GM19240 (cell line): ENCODE measurements around the gene SRD5A1.

Experiments used
- DNase-seq: peaks from one replicate; pipeline ENCODE4 v3.0.0; 2011; ENCODE audit warnings: low spot score; ENCODE audit not compliant: insufficient read length

SRD5A1 gene

GRCh38 chr5:6683241-6683640 is 50.0 kb downstream of the SRD5A1 start:
- DNase-seq, result no peak

- no peak for DNase-seq
These were observed 50.8 kb downstream of the SRD5A1 start for GRCh38 chr5:6684075-6684474.

GRCh38 chr5:6686501-6686900 is 53.3 kb downstream of the SRD5A1 start:
- no peak for DNase-seq

GRCh38 chr5:6686915-6687409 is 53.7 kb downstream of the SRD5A1 start:
- DNase-seq, result no peak

GRCh38 chr5:6687505-6687904 is 54.3 kb downstream of the SRD5A1 start:
- no peak for DNase-seq

GRCh38 chr5:6692906-6693305 is 59.7 kb downstream of the SRD5A1 start:
- no peak for DNase-seq

- DNase-seq, result no peak
These were observed 65.5 kb downstream of the SRD5A1 start for GRCh38 chr5:6698696-6699095.

- DNase-seq, result no peak
These were observed 66.1 kb downstream of the SRD5A1 start for GRCh38 chr5:6699357-6699756.

- DNase-seq, result no peak
These were observed 66.9 kb downstream of the SRD5A1 start for GRCh38 chr5:6700074-6700684.

GRCh38 chr5:6700685-6701355 is 67.6 kb downstream of the SRD5A1 start:
- DNase-seq, result no peak

- no peak for DNase-seq
These were observed 68.3 kb downstream of the SRD5A1 start for GRCh38 chr5:6701491-6701890.

GRCh38 chr5:6702633-6703032 is 69.4 kb downstream of the SRD5A1 start:
- no peak for DNase-seq

GRCh38 chr5:6703806-6704205 is 70.6 kb downstream of the SRD5A1 start:
- no peak for DNase-seq

- no peak for DNase-seq
These were observed 71.2 kb downstream of the SRD5A1 start for GRCh38 chr5:6704361-6704851.

- DNase-seq, result no peak
These were observed 71.8 kb downstream of the SRD5A1 start for GRCh38 chr5:6705088-6705487.

- no peak for DNase-seq
These were observed 72.7 kb downstream of the SRD5A1 start for GRCh38 chr5:6705959-6706358.

- DNase-seq, result no peak
These were observed 74.6 kb downstream of the SRD5A1 start for GRCh38 chr5:6707852-6708251.

- DNase-seq, result no peak
These were observed 75.6 kb downstream of the SRD5A1 start for GRCh38 chr5:6708814-6709213.

GRCh38 chr5:6710070-6710469 is 76.8 kb downstream of the SRD5A1 start:
- DNase-seq, result no peak

GRCh38 chr5:6710551-6711318 is 77.5 kb downstream of the SRD5A1 start:
- no peak for DNase-seq

GRCh38 chr5:6711409-6712141 is 78.3 kb downstream of the SRD5A1 start:
- no peak for DNase-seq
